IPS-15b (cell line): ENCODE data around the gene RDX.
"Not testable (repeated sequence)": the region's sequence is repeated elsewhere in the genome, so short reads cannot be mapped to it uniquely, and the experiment has no call there.

ENCODE experiments used
- H3K27me3 ChIP-seq: one replicate; pipeline ENCODE4 v1.6.1; 2013; ENCODE audit warnings: low read length; ENCODE audit not compliant: control insufficient read depth, insufficient read depth
- H3K36me3 ChIP-seq: one replicate; pipeline ENCODE4 v1.6.1; 2013; ENCODE audit warnings: low read length; ENCODE audit not compliant: control insufficient read depth, insufficient read depth
- H3K4me1 ChIP-seq: one replicate; pipeline ENCODE4 v1.6.1; 2013; ENCODE audit warnings: mild to moderate bottlenecking, low read length; ENCODE audit not compliant: control insufficient read depth, insufficient read depth
- H3K4me3 ChIP-seq: one replicate; pipeline ENCODE4 v1.5.1; 2013; ENCODE audit warnings: low read depth, low read length
- H3K9ac ChIP-seq: one replicate; pipeline ENCODE4 v1.6.1; 2013; ENCODE audit warnings: low read depth, mild to moderate bottlenecking, low read length
- H3K9me3 ChIP-seq: one replicate; pipeline ENCODE4 v1.6.1; 2013; ENCODE audit warnings: mild to moderate bottlenecking, low read length; ENCODE audit not compliant: control insufficient read depth, insufficient read depth

The RDX gene

DNA sequence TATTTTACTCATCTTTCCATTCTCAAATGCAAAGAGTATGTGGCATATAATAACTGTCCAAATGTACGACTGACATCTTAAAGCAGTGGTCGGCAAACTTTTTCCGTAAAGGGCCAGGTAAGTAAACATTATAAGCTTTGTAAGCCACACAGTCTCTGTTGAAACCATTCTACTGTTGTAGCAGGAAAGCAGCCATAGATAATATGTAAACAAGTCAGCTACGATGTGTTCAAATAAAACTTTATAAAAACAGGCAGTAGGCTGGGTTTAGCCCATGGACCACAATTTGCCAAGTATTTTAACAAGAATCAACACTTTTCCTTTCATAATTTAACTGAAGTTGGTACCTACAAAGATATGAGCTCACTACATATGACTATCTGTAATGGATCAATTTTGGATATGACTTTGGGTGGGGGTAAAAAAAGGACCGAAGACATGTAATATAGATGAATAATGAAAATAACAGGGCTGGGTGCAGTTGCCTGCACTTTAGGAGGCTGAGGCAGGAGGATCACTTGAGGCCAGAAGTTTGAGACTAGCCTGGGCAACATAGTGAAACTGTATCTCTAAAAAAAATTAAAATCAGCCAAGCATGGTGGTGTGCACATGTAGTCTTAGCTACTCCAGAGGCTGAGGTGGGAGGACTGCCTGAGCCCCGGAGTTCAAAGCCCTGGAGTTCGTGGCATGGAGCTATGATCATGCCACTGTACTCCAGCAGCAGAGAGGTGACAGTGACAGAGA lies 5.7 kb downstream of the RDX start:
- Histone ChIP-seq H3K27me3 (no peaks in the 10 kb centered on the region), H3K4me1 (peaks cover 4% of the 10 kb centered on the region), H3K36me3 (no peaks in the 10 kb centered on the region), H3K9ac (no peak overlapping the region), H3K4me3 (no peak overlapping the region), H3K9me3 (no peaks in the 10 kb centered on the region)

- Histone ChIP-seq H3K36me3 (no peaks in the 10 kb centered on the region), H3K9me3 (no peaks in the 10 kb centered on the region), H3K9ac (no peak overlapping the region), H3K4me3 (no peak overlapping the region), H3K27me3 (no peaks in the 10 kb centered on the region), H3K4me1 (peaks cover 4% of the 10 kb centered on the region)
These were observed 6.9 kb downstream of the RDX start for GRCh38 chr11:110289472-110289871.

DNA sequence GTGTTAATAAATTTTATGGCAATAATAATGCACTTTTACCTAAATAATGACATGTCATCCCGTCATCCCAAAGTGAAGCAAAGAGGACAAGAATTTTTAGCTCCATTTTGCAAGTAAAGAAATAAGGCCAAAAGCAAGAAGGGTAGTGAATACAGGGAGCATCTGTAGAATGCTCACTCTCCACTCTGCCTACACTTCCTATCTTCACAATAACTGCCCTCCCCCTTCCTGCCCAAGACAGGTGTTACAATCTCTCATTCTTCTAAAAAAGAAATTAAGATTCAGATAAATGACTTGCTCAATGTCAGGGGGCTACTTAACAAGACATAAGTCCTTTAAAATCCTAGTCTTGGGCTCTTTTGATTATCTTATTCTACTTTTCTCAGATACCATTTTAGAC lies 8.9 kb downstream of the RDX start:
- Histone ChIP-seq H3K4me1 (peaks cover 3% of the 10 kb centered on the region), H3K27me3 (no peaks in the 10 kb centered on the region), H3K9me3 (no peaks in the 10 kb centered on the region), H3K36me3 (no peaks in the 10 kb centered on the region), H3K9ac (no peak overlapping the region), H3K4me3 (no peak overlapping the region)

DNA sequence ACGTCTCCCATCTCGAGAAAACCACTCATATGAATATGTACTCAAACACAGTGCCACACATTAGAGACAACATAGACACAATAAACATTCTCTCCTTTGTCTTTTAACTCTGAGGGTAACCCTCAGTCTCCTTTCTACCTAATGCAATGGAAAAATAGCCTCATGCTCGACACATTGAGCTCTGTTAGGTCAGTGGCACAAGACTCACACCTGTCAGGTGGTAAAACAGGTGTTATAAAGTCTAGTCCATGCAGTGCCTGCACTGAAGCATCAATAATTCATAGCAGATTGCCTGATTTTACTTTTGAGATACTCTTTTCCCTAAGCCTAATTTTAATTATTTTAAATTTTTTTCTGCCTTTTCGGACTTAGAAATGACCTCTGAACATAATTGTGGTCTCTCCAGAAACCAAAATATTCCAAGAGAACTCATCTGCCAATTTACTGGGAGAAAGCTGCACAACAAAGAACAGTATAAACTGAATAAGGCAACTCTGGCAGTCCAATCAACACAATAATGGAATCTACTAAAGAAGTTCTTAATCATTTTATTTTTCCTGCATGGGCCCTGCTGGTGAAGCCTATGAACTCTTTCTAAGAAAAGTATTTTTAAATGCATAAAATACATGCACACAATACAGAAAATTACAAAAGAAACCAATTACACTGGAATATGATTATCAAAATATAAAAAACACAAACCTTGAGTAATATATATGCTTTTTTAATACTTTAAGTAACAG lies 9.9 kb downstream of the RDX start:
- Histone ChIP-seq H3K36me3 (no peaks in the 10 kb centered on the region), H3K9me3 (no peaks in the 10 kb centered on the region), H3K4me3 (no peak overlapping the region), H3K27me3 (no peaks in the 10 kb centered on the region), H3K4me1 (peaks cover 3% of the 10 kb centered on the region), H3K9ac (peak overlapping the region; percentile 19)

- H3K4me1 ChIP-seq, result peaks cover 3% of the 10 kb centered on the region
- no peak overlapping the region for H3K9ac ChIP-seq
- no peaks in the 10 kb centered on the region for H3K36me3 ChIP-seq
- H3K27me3 ChIP-seq, result no peaks in the 10 kb centered on the region
- H3K4me3 ChIP-seq, result no peak overlapping the region
- no peaks in the 10 kb centered on the region for H3K9me3 ChIP-seq
These were observed 12.6 kb downstream of the RDX start for GRCh38 chr11:110283862-110284261.

DNA sequence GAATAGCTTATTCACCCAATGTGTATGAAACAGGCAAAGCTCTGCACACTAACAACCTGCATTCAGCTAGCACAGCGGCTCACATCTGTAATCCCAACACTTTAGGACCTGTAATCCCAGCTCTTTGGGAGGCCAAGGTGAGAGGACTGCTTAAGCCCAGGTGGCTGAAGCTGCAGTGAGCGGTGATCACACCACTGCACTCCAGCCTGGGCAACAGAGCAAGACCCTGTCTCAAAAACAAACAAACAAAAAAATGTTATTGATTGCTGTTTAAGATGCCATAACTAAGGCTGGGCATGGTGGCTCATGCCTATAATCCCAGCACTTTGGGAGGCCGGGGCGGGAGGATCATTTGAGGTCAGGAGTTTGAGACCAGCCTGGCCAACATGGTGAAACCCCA lies 15.8 kb downstream of the RDX start:
- H3K9ac ChIP-seq, result not testable (repeated sequence)

DNA sequence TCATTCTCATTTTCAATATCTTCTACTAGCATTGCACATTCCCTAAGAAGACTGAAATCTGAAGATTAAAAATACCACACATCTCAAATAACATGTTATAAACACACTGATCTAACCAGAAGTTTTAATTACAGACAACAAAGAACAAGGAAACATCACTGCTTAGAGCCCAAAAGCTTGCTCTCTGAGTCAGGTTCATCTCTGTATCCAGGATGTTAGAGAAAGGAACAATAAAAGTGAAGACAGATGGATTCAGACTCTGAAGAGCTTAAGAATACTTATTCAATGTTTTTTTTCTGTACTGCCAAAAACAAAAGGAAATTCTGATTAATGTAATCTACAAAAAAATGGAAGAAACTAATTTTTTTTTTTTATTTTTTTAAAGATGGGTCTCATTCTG lies 16.5 kb downstream of the RDX start:
- H3K36me3 ChIP-seq, result no peaks in the 10 kb centered on the region
- H3K27me3 ChIP-seq, result no peaks in the 10 kb centered on the region
- no peak overlapping the region for H3K4me3 ChIP-seq
- no peaks in the 10 kb centered on the region for H3K9me3 ChIP-seq
- no peaks in the 10 kb centered on the region for H3K4me1 ChIP-seq
- no peak overlapping the region for H3K9ac ChIP-seq

More for the DNA sequence above, 15.8 kb downstream of the RDX start:
- not testable (repeated sequence) for H3K4me3 ChIP-seq, H3K36me3 ChIP-seq, H3K4me1 ChIP-seq, H3K27me3 ChIP-seq, H3K9me3 ChIP-seq

GRCh38 chr11:110272919-110273318 lies 23.5 kb downstream of the RDX start:
- Histone ChIP-seq H3K4me1 (no peaks in the 10 kb centered on the region), H3K9me3 (no peaks in the 10 kb centered on the region), H3K27me3 (no peaks in the 10 kb centered on the region), H3K4me3 (no peak overlapping the region), H3K9ac (no peak overlapping the region), H3K36me3 (no peaks in the 10 kb centered on the region)

GRCh38 chr11:110269996-110270395 lies 26.4 kb downstream of the RDX start:
- Histone ChIP-seq H3K4me1 (no peaks in the 10 kb centered on the region), H3K9me3 (no peaks in the 10 kb centered on the region), H3K36me3 (no peaks in the 10 kb centered on the region), H3K9ac (no peak overlapping the region), H3K27me3 (no peaks in the 10 kb centered on the region), H3K4me3 (no peak overlapping the region)

GRCh38 chr11:110268441-110268840 lies 28.0 kb downstream of the RDX start:
- H3K9ac ChIP-seq, result no peak overlapping the region
- no peaks in the 10 kb centered on the region for H3K4me1 ChIP-seq
- H3K36me3 ChIP-seq, result no peaks in the 10 kb centered on the region
- no peaks in the 10 kb centered on the region for H3K9me3 ChIP-seq
- no peaks in the 10 kb centered on the region for H3K27me3 ChIP-seq
- no peak overlapping the region for H3K4me3 ChIP-seq

DNA sequence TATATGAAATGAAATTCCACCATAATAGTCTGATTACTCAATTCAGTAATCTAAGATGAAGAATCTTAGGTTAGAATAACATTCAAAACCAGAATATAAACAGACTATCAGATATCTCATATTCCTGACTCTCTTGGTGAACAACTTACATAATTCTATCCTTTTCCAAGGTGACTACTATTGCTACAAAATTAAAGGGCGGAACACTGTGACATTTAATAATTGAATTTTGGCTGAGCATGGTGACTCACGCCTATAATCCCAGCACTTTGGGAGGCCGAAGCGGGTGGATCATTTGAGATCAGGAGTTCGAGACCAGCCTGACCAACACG lies 34.4 kb downstream of the RDX start:
- H3K27me3 ChIP-seq, result no peaks in the 10 kb centered on the region
- H3K4me1 ChIP-seq, result no peaks in the 10 kb centered on the region
- H3K36me3 ChIP-seq, result no peaks in the 10 kb centered on the region
- no peaks in the 10 kb centered on the region for H3K9me3 ChIP-seq
- H3K9ac ChIP-seq, result no peak overlapping the region
- H3K4me3 ChIP-seq, result no peak overlapping the region
